ENCODE measurements around the gene DOHH.

DOHH gene

DNA sequence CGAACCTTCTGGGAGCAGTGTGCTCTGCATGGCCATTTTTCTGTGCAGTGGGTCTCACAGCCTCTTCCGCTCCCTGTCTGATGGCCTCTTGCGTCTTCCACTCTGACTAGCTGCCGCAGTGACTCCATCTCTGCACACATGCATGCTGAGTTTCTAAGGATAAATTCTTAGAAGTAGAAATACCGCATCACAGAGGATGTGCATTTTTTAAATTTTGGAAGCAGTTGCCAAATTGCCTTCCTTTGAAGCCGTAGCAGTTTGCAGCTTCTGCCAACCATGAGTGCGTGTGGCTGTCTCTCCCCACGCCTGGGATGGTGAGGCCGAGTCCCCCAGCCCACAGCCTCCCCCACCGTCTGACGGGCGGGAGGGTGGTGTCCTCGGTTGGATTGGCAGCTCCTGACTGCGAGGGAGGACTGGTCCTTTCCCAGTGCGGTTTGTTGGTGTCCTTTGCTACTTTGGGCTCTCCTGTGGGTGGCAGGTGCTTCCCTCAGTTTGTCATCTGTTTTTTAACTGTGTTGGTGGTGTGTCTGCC lies 15.5 kb upstream of the DOHH start:
- Histone ChIP-seq H3K27ac (no peak overlapping the region), H4K20me1 (ENCODE audit: insufficient read depth) (no peaks in the 10 kb centered on the region), H3K36me3 (ENCODE audit: insufficient read depth) (no peaks in the 10 kb centered on the region), H3K27me3 (ENCODE audit: insufficient read depth, low read depth) (no peaks in the 10 kb centered on the region), H3K4me2 (no peak overlapping the region), H3K4me1 (ENCODE audit: low read depth, poor library complexity, severe bottlenecking) (peaks cover 14% of the 10 kb centered on the region), H3K9ac (no peak overlapping the region), H3K79me2 (ENCODE audit: insufficient read depth, low read depth) (peaks cover 23% of the 10 kb centered on the region), H2AFZ (ENCODE audit: low read depth) (no peak overlapping the region), H3K4me3 (IDR thresholded peaks at IDR 0.05; ENCODE audit: insufficient read depth, low read depth, low read length) (no peak overlapping the region)
- TF ChIP-seq, protein P1, sequence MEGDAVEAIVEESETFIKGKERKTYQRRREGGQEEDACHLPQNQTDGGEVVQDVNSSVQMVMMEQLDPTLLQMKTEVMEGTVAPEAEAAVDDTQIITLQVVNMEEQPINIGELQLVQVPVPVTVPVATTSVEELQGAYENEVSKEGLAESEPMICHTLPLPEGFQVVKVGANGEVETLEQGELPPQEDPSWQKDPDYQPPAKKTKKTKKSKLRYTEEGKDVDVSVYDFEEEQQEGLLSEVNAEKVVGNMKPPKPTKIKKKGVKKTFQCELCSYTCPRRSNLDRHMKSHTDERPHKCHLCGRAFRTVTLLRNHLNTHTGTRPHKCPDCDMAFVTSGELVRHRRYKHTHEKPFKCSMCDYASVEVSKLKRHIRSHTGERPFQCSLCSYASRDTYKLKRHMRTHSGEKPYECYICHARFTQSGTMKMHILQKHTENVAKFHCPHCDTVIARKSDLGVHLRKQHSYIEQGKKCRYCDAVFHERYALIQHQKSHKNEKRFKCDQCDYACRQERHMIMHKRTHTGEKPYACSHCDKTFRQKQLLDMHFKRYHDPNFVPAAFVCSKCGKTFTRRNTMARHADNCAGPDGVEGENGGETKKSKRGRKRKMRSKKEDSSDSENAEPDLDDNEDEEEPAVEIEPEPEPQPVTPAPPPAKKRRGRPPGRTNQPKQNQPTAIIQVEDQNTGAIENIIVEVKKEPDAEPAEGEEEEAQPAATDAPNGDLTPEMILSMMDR (conservative IDR thresholded peaks at IDR 0.05; ENCODE audit: low read depth, low read length), result no peak

DNA sequence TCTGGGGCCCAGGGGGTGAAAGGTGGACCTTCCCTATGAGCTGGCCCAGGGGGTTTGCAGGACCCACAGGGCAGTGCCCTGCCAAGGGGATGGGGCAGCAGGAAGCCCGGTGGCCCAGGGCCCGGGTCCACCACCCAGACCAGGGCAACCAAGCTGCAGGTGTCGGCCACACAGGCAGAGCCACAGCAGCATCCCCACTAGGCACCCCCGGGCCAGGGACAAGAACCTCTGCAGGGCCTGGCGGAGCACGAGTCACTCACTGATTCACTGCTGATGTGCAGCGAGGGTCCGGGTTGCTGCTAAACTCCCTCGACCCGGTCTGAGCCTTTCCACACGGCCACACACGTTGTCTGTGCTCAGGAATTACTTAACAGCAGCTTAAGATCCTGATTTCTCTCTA lies 14.5 kb upstream of the DOHH start:
- Histone ChIP-seq H3K4me2 (no peak overlapping the region), H3K36me3 (ENCODE audit: insufficient read depth) (no peaks in the 10 kb centered on the region), H4K20me1 (ENCODE audit: insufficient read depth) (no peaks in the 10 kb centered on the region), H3K4me3 (IDR thresholded peaks at IDR 0.05; ENCODE audit: insufficient read depth, low read depth, low read length) (no peak overlapping the region), H3K4me1 (ENCODE audit: low read depth, poor library complexity, severe bottlenecking) (peaks cover 14% of the 10 kb centered on the region), H3K79me2 (ENCODE audit: insufficient read depth, low read depth) (peaks cover 31% of the 10 kb centered on the region), H2AFZ (ENCODE audit: low read depth) (no peak overlapping the region), H3K9ac (no peak overlapping the region), H3K27ac (no peak overlapping the region), H3K27me3 (ENCODE audit: insufficient read depth, low read depth) (no peaks in the 10 kb centered on the region)
- TF ChIP-seq, protein P1 (conservative IDR thresholded peaks at IDR 0.05; ENCODE audit: low read depth, low read length), result no peak

DNA sequence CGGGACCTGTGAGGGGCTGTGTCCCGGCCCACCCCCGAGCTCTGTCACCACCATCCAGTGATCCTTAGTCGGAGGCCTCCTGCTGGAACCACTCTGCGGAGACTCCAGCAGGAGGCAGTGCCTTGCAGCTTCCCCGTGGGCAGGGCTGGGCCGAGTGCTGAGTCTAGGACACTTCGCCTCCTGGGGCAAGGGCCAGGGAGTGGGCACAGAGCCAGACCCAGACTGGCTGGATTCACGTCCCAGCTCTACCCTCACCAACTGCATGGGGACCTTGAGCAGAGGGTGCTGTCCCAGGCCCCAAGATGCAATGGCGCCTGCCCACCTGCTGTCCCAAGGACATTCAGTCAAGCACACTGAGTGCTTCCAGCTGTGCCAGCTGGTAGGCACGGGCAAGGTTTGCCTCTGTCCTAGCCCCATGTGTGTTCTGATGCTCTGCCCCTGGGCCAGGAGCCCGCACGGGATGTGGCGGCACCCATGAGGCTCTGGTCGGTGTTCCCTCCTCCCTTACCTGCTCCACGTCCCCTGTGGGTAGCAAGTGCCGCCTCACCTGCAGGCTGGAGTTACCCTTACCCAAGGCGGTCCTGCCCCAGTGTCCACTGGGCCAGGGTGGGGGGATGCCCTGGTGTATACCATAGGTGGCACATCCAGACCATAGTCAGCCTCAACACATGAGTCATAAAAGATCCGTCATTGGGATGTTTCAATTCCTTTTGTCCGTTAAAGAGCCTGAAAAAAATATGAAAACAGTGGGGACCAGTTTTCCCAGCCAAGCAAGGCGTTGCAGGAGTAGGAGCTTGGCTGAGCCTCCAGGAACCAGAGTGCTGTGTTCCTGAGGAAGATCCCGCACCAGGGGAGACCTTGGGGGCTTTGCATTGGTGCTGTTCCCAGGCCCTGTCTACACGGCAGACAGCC lies 13.0 kb upstream of the DOHH start:
- Histone ChIP-seq H3K4me2 (no peak overlapping the region), H3K36me3 (ENCODE audit: insufficient read depth) (no peaks in the 10 kb centered on the region), H3K27ac (no peak overlapping the region), H3K4me3 (IDR thresholded peaks at IDR 0.05; ENCODE audit: insufficient read depth, low read depth, low read length) (no peak overlapping the region), H3K27me3 (ENCODE audit: insufficient read depth, low read depth) (no peaks in the 10 kb centered on the region), H4K20me1 (ENCODE audit: insufficient read depth) (no peaks in the 10 kb centered on the region), H2AFZ (ENCODE audit: low read depth) (no peak overlapping the region), H3K4me1 (ENCODE audit: low read depth, poor library complexity, severe bottlenecking) (peaks cover 14% of the 10 kb centered on the region), H3K9ac (no peak overlapping the region), H3K79me2 (ENCODE audit: insufficient read depth, low read depth) (peaks cover 39% of the 10 kb centered on the region)
- TF ChIP-seq, protein P1 (conservative IDR thresholded peaks at IDR 0.05; ENCODE audit: low read depth, low read length), result no peak

DNA sequence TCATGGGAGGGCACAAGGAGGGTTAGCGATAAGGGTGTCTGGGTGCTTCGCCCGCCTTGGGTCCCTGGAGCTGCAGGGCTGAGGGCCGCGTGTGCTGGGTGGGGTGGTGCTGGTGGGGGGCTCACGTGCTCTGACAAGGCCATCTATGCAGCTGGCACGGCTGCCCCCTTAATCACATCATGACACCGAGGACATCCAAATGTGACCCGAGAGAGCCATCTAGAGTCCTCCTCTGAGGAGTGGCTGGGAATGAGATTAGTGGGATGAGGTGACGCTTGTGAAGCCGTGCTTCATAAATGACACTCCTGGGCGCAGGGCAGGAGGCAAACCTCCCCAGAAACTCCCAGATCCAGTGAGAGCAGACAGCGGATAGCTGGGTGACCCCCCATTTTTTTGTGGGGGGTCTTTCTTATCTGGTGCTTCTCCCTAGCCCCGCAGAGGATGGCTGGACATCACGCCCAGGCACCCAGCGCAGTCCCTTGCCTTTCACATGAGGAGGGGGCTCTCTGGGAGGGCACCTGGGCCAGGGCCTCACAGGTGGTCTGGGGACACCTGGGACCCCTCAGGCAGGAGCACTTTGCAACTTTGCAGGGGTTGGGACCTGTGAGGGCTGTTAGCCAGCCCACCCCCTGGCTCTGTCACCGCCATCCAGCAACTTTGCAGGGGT lies 12.2 kb upstream of the DOHH start:
- Histone ChIP-seq H3K4me3 (IDR thresholded peaks at IDR 0.05; ENCODE audit: insufficient read depth, low read depth, low read length) (no peak overlapping the region), H3K4me2 (no peak overlapping the region), H3K27me3 (ENCODE audit: insufficient read depth, low read depth) (no peaks in the 10 kb centered on the region), H3K9ac (no peak overlapping the region), H2AFZ (ENCODE audit: low read depth) (no peak overlapping the region), H3K79me2 (ENCODE audit: insufficient read depth, low read depth) (peaks cover 44% of the 10 kb centered on the region), H3K4me1 (ENCODE audit: low read depth, poor library complexity, severe bottlenecking) (peaks cover 16% of the 10 kb centered on the region), H3K27ac (no peak overlapping the region), H3K36me3 (ENCODE audit: insufficient read depth) (no peaks in the 10 kb centered on the region), H4K20me1 (ENCODE audit: insufficient read depth) (no peaks in the 10 kb centered on the region)
- TF ChIP-seq, protein P1 (conservative IDR thresholded peaks at IDR 0.05; ENCODE audit: low read depth, low read length), result no peak

Measured in KMS-11 (cell line).